Hypothalamus (tissue), 51 donors: ENCODE measurements around the gene IFNW1.
"Not testable (repeated sequence)": the region's sequence is repeated elsewhere in the genome, so short reads cannot be mapped to it uniquely, and the experiment has no call there.

ENCODE experiments used
- DNase-seq, 51 donors: peaks; one replicate each; lab custom pipeline; 2025; lab: John Stamatoyannopoulos, UW

The IFNW1 gene

GRCh38 chr9:21141427-21141882 lies at the start of gene IFNW1:
Gene IFNW1 (minus strand): TSS chr9:21141832. CDS start chr9:21141570, 262 bp downstream.
- DNase-seq = no peak

GRCh38 chr9:21187487-21187886 lies 45.9 kb upstream of the IFNW1 start, which contains the start of gene IFNA4:
Gene IFNA4 (minus strand): TSS chr9:21187587. CDS start chr9:21187531, 56 bp downstream.
- not testable (repeated sequence) for DNase-seq

DNA sequence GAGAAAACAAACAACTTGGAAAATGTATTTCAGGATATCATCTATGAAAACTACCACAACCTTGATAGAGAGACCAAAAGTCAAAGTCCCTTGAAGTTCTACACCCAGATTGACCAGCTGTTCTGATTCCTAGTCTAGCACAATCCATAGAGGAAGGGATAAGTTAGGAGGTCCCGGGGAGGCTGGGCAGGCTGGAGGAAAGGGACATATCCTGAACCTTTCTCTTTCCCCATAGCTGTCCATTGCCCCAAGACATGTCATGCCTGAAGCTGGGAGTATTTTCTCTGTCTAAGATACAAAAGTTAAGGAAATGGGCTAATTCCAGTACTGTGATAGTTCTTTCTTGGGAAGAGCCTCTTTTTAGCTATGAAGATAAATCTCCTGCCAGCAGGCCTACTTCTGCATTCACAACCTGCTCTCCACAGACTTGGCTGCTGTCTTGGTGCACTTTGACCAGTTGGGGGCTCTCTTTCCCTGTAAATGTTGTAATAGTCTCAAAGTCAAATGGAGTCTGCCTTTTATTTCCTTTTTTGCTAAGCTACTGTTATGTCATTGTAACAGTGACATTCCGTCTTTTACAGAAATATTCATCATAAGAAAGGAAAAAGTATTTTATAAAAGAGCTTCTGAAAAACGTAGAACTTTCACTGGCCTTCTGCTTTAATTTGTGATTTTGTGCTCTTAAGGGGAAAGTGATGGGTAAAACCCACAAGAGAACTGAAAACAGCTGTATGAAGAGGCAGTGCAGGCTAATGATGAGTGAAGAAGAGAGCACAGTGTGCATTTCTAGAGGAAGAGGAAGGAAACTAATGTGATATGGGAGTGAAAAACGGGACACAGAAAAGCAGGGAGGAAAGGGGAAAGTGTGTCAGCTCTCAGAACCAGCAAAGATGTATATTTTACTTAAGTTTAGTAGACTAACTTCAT lies 41.4 kb upstream of the IFNW1 start:
- DNase-seq = peak in 4 of 51 donors; percentile 2 to 6 (median 4)

GRCh38 chr9:21174671-21175070 lies 33.0 kb upstream of the IFNW1 start:
- no peak for DNase-seq

DNA sequence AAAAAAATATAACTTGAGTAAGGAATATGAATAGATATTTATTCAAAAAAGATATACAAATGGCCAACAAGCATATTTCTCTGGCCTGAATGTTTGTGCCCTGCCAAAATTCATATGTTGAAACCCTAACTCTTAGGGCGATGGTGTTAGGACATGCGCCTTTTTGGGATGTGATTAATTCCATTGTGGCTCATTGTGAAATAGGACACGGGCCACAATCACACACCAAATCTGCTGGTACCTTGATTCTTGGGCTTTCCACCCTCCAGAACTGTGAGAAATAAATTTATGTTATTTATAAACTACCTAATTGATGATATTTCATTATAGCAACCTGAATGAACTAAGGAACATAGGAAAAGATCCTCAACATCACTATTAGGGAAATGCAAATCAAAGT lies 30.5 kb upstream of the IFNW1 start:
- no peak for DNase-seq

GRCh38 chr9:21171351-21171750 lies 29.7 kb upstream of the IFNW1 start:
- DNase-seq = no peak

- not testable (repeated sequence) for DNase-seq
These were observed 24.9 kb upstream of the IFNW1 start, which contains the start of gene IFNA21 for GRCh38 chr9:21166560-21166959. Gene IFNA21 (minus strand): TSS chr9:21166660. CDS start chr9:21166612, 48 bp downstream.

DNA sequence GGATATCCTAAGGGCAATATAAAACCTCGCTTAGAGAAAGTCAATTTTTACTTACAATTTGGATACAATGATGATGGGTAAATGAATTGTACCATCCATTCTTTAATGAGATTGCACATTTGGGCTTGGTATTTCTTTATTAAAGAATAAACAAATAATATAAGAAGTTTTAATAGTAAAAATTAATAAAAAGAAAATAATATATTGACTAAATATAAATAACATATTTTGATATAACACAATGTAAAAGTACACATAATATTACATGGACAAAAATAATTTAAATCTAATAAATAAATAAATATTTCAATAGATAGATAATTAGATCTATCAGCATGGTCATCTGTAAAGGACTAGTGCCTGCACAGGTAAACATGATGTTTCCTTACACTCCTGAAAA lies 23.9 kb upstream of the IFNW1 start:
- no peak for DNase-seq

GRCh38 chr9:21160178-21160577 lies 18.5 kb upstream of the IFNW1 start:
- DNase-seq = peak in 1 of 51 donors; percentile 1

DNA sequence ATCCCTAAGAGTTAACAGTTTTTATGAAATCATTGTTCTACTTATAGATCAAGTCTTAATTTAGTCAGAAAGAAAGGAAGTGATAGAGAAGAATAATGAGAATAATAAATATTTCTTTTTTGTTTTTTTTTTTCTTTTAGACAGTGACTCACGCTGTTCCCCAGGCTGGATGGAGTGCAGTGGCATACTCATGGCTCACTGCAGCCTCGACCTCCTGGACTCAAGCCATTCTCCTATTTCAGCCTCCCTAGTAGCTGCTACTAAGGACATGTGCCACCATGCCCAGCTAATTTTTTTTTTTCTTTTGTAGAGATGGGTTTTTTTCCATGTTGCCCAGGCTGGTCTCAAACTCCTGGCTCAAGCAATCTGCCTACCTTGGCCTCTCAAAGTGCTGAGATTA lies 13.9 kb upstream of the IFNW1 start:
- no peak for DNase-seq

DNA sequence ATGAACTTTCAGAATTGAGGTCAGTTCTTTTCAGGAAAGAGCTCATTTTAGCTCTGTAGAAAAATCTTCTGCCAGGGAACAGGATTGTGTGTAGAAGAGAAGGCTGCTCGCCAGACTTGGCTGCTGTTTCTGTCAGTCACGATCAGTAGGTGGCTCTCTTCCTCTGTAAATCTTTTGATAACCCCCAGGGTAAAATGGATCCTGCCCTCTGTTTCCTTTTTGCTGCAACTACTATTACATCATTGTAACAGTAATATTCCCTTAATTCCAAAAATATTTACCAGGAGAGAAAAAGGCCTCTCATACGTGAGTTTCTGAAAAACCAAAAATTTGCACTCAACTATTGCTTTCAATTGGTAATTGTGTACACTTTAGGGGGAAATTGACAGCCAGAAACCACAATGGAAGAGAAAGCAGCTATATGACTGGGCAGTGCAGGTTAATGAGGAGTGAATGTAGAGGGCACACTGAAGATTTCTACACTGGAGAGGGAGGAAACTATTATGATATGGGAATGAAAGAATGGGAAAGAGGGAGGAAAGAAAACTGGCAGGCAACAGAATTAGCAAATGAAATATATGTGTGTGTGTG lies 12.5 kb upstream of the IFNW1 start:
- DNase-seq = peak in 7 of 51 donors; percentile 1 to 16 (median 8)

GRCh38 chr9:21153336-21154017 lies 11.8 kb upstream of the IFNW1 start:
- peak in 3 of 51 donors; percentile 5 to 12 (median 9) for DNase-seq

DNA sequence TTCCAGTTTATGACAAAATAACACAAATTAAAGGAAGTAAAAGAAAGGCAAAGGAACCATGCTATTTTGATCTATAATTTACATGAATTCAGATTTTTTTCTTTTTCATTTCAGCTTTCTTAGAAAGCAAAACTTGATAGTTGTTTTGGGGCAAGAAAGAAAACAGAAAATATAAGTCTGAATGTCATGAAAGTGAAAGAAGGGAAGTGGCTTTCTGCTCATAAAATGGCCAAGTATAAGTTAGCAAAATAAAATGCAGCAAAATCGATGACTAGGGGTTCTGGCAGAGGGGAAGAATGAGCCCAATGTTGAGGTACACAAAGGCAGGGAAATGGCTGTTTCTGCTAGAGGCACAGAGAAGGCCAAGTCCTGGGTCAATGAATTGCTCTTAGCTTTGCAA lies 3.0 kb upstream of the IFNW1 start:
- DNase-seq = no peak

GRCh38 chr9:21137020-21137419 lies 4.6 kb downstream of the IFNW1 start:
- no peak for DNase-seq

- no peak for DNase-seq
These were observed 5.9 kb downstream of the IFNW1 start for GRCh38 chr9:21135736-21136135.

DNA sequence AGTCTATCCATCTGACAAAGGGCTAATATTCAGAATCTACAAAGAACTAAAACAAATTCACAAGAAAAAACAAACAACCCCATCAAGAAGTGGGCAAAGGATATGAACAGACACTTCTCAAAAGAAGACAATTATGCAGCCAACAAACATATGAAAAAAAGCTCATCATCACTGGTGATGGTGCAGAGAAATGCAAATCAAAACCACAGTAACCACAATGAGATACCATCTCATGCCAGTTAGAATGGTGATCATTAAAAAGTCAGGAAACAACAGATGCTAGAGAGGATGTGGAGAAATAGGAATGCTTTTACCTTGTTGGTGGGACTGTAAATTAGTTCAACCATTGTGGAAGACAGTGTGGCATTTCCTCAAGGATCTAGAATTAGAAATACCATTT lies 13.4 kb downstream of the IFNW1 start:
- not testable (repeated sequence) for DNase-seq

DNA sequence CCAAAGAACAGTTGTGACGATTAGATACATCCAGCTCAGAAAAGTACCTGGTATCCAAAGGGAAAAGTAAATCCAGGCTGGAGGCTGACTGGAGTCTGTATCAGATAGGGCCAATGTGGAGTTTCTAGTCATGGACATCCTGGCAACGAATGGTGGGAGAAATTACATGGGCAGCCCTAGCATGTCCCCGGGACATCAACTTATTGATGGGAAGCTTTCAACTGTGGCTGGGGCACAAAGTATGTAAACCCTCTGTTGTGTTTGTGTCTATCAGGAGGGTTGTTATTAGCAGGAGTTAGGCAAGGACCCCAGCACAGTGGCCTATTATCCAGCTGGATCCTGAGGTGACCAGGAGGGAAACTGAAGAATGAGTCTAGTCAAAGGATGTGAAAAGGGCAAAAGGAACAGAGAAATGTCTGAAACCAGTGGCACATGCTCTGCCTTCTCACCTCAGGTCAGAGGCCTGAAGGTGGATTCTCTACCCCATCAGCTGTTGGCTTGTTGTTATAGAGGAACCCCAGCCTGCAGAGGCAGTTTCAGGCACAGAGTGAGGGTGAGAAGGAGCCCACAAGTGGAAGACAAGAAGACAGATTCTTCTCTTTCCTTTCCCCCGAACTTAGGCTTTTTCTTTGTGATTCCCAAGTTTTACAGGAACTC lies 19.9 kb downstream of the IFNW1 start:
- DNase-seq = no peak

GRCh38 chr9:21121079-21121478 lies 20.6 kb downstream of the IFNW1 start:
- DNase-seq = no peak

DNA sequence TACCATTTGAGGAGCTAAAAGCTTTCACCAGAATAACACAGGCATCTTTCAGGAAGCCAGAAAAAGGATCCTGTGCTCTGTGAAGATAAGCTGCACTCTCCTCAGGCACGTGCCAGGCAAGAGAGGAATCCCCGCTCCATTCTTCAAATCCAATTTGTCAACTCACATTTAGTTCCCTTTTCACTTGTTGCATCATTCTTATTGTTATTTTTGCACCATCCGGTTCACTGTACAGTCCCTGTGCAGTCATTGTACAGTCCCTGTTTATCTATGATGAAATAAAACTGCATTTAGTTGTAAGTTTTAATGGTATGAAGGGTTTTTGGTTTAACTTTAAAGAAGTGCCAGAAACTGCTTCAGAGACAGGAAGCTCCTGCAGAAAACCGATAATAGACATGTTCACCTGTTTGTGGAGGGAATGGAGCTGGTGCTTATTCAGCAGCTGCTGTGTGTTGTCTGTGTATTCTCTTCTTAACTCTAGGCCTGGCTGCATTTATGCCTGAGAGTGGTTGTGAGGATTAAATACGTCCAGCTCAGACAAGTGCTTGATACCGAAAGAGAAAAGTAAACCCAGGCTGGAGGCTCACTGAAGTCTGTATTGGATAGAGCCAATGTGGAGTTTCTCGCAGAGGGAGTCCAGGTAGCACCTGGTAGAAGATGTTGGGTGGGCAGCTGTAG lies 22.4 kb downstream of the IFNW1 start:
- DNase-seq = no peak

- no peak for DNase-seq
These were observed 27.3 kb downstream of the IFNW1 start for GRCh38 chr9:21114311-21114710.
